ENCODE data around the gene CYP46A1.

The CYP46A1 gene

DNA sequence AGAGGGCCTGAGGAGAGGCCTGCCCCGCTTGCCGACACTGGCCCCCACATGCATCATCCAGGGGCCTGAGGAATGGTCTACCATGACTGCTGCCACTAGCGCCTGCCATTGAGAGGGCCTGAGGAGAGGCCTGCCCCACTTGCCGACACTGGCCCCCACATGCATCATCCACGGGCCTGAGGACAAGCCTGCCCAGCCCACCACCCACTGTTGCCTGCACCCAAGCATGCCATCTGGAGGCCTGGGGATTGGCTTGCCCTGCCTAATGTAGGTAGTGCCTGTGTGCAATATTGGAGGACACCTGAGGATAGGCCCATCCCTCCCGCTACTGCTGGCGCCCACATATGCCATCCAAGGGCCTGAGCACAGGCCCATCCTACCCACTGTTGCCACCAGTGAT lies 24.4 kb downstream of the CYP46A1 start:
- DNase-seq (ENCODE audit: low read depth in 2 of 2) = no peak

DNA sequence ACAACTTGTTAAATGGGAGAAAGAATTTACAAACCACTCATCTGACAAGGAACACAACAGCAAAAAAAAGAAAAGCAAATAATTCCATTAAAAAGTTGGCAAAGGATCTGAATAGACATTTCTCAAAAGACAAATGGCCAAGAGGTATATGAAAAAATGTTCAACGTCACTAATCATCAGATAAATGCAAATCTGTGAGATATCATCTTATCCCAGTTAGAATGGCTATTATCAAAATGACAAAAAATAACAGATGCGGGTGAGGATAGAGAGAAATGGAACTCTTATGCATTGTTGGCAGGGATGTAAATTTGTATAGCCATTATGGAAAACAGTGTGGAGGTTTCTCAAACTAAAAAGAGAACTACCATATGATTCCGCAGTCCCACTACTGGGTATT lies 29.9 kb downstream of the CYP46A1 start:
- DNase-seq (ENCODE audit: low read depth in 2 of 2) = no peak

DNA sequence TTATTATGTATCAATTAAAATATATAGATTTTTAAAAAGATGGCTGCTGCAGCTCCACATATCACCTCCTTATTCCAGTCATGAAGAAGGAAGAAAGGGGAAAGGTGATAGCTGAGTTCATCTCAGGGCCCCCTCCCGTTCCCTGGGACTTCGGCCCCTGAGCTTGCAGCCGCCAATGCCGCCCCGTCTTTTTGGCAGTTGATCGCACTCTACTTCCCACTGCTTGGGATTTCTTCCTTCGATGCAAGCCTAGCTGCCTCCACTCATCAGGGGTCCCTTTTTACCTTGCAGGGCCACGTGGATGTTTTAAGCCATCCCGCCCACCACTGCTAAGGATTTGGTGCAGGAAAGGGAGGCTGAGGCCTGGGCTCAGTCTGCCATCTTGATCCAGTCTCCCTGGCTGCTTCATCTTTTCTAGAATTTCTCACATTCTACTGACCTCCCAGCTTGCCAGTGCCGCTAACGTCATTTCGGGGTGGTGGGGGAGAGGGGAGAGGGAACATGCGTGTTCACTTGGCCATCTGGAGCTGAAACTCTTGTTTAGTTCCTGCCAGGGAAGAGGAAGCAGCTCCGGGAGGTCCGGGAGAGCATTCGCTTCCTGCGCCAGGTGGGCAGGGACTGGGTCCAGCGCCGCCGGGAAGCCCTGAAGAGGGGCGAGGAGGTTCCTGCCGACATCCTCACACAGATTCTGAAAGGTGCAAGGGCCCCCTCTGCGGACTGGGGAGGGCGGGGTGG lies 31.3 kb downstream of the CYP46A1 start:
- no peak for DNase-seq (ENCODE audit: low read depth in 2 of 2)

DNA sequence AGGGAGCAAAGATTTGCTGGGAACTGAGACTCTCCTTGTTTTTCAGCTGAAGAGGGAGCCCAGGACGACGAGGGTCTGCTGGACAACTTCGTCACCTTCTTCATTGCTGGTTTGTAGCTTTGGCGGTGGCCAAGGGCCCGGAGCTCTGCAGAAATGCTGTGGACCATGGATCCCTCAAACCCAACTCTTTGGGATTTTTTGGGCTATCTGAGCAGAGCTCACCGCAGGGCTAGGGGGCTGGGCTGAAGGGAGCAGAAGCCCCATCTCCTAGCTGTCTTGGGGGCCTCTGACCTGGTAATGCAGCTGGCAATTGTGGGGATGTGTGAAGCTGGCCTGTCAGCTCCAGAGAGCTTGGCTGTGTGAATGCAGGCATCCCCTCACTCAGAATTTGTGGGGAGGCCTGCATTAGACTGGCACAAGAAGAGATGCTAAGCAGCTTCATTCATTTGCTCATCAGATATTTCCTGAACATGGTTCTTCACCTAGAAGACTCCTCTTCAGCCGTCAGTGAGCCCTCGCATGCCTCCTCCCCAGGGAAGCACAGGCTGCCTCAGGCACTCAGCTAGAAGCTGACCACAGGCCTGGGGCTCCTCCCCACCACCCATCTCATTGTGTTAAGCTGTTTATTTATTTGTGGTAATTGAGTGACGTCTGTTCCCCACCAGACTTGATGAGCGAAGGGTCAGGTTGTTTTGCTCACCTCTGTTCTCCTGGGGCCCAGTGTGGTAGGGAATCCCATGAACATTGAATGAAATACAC lies 32.2 kb downstream of the CYP46A1 start:
- no peak for DNase-seq (ENCODE audit: low read depth in 2 of 2)

DNA sequence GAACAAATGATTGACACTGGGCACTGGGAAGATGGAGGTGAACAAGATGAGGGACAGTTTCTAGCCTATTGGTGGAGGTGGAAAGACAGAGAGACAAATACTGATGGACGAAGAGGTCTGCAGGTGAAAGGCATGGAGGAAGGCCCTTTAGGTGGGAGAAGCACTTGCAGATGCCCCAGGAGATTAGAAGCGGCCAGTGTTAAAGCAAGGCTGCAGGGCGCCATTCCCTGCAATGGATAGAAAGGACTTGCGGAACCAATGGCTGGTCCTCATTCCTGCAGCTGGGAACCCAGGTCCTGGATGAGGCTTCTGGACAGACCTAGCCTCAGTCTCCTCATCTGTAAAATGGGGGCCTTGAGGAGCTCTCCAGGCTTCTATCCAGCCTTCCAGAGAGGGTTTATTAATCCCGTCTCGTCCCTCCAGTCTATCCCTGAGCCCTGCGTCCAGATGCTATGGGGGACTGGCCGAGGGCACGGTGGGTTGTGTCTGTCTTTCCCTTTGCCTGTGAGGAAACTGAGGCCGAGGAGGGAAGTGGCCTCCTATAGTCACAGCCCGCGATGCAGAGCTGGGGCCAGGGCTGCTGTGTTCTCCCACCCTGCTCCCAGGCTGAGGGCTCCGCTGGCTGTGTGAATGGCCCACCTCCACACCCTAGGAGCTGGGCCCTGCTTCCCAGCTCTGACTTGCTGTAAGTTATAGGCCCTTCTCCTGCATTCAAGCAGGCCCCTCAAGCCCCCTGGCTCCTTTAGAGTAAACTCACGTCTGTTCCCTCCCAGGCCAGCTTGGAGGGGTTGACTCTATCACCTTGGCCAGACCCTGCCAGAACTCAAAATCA lies 33.0 kb downstream of the CYP46A1 start:
- DNase-seq (ENCODE audit: low read depth in 2 of 2) = no peak

DNA sequence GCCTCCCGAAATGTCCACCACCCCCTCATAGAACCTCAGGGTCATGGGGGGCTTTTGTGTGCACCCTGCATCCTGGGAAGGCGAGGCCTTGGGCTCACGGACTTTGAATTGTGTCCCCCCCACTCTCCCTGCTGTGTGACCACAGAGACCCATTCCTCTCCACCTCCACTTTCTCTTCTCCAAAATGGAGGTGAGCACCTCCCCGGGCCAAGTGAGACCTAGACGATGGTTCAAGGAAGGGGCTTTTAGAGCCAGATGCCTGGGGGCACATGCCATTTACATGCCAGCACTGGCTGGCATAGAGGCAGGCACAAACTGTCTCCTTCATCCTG lies 33.5 kb downstream of the CYP46A1 start:
- no peak for DNase-seq (ENCODE audit: low read depth in 2 of 2)

DNA sequence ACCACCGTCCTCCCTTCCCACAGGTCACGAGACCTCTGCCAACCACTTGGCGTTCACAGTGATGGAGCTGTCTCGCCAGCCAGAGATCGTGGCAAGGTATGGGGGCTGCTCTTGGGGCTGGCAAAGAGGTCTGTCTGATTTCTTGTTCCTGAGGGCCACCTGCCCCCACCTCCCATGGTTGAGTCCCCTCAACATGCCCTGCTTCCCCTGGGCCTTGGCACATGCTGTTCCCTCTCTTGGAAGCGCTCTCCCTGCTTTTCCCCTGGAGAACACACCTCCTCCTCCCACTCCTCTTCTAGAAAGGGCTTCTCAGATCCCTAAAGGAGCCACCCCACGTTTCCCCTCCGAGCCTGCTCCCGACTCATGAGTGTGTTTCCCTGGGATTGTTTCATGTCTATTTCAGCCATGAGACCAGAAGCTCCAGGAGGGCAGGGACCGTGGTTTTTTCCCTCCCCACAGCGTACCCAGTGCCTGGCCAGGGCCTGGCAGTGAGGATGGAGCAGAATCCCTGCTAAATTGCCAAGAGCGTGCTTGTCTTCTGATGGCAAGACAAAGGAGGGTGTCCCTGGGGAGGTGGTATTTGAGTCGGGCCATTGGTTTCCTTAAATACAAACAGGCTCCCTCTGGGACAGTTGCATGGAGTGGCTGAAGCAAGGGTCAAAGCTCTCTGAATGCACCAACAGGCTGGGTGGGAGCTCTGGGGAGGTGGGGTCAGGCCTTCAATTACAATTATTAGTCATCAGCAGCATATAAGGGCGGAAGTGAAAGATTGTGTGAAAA lies 34.1 kb downstream of the CYP46A1 start:
- no peak for DNase-seq (ENCODE audit: low read depth in 2 of 2)

DNA sequence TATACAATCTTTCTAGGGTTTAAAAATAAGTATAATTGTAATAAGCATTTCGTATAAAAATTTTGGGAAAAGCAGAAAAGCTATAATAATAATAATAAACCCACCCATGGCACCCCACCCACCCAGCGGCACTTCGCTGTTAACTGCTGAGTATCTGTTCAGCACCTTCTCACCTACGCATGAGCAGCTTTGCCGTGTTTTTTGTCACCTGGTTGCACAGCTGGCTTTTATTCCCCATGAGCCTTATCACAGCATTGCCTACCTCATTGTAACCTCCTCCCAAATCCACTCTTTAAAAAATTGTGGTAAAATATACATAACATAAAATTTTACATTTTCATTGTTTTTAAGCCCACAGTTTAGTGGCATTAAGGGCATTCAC lies 34.7 kb downstream of the CYP46A1 start:
- DNase-seq (ENCODE audit: low read depth in 2 of 2) = no peak

DNA sequence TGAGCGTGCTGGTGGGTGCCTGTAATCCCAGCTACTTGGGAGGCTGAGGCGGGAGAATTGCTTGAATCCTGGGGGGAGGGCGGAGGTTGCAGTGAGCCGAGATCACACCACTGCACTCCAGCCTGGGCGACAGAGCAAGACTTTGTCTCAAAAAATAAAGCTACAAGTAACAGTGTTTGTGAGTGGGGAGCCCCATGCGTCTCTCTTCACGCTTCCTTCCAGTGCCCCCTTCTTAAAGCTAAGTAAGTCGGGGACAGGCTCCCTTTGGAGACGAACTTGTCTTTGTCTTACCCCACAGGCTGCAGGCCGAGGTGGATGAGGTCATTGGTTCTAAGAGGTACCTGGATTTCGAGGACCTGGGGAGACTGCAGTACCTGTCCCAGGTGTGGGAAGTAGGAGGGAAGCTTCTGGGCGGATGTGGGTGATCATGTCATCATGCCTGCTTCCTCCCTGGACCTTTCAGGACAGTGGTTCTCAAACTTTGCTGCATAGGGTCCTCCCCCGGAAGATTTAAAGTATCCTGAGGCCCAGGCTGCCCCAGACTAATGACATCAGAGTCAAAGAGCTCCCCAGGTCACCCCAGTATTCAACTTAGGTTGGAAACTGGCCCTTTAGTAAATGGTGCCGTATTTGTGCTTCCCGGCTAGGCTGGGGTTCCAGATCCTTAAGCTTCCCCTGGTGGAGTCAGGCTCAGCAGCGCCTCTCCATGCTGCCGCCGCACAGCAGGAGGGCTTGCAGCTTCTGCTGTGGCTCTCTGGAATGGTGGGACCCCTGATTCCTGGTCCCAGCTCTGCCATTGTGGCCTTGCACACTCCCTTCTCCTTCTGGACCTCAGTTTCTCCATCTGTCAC lies 37.1 kb downstream of the CYP46A1 start:
- no peak for DNase-seq (ENCODE audit: low read depth in 2 of 2)

DNA sequence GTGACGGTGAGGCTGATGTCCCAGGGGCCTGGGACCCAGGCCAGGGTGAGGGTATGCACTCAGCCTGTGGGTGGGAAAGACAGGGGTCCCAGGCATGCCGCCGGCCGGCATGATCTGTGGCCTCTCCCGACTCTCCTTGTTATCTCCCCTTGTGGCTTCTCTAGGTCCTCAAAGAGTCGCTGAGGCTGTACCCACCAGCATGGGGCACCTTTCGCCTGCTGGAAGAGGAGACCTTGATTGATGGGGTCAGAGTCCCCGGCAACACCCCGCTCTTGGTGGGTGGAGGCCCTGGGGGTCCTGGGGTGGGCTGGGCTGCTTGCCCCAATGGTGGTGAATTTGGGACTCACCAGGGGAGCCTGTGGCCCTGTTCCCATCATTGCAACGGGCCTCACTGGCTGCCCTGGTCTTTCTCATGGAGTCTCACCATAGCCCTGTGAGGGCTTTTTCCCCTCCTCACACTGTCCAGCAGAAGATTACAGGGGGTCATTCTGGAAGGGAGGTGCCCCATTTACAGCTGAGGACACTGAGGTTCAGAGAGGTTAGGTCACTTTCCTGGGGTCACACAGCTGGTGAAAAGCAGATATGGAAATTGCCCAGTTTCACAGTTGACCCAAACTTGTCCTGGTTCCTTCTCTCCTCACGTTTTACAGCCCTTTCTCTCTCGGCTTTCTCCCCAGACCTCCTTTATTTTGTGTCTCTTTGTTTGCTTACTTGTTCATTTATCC lies 37.9 kb downstream of the CYP46A1 start:
- DNase-seq (ENCODE audit: low read depth in 2 of 2) = no peak

DNA sequence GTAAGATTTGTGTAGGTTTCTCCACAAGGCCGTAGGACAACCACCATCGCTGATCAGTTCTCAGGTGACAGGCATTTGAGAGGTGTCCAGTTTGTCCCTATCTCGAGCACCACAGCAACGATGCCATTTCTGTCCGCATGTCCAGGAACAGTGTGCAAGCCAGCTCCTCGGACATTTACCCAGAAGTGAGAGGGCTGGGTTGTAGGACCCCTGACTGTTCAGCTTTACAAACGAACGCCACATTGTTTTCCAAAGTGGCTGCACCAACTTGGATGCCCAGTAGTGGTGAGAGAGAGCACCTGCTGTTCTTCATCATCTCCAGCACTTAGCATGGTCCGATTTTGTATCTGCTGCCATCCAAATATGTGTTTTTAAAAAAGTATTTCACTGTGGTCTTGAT lies 38.6 kb downstream of the CYP46A1 start:
- DNase-seq (ENCODE audit: low read depth in 2 of 2) = no peak

DNA sequence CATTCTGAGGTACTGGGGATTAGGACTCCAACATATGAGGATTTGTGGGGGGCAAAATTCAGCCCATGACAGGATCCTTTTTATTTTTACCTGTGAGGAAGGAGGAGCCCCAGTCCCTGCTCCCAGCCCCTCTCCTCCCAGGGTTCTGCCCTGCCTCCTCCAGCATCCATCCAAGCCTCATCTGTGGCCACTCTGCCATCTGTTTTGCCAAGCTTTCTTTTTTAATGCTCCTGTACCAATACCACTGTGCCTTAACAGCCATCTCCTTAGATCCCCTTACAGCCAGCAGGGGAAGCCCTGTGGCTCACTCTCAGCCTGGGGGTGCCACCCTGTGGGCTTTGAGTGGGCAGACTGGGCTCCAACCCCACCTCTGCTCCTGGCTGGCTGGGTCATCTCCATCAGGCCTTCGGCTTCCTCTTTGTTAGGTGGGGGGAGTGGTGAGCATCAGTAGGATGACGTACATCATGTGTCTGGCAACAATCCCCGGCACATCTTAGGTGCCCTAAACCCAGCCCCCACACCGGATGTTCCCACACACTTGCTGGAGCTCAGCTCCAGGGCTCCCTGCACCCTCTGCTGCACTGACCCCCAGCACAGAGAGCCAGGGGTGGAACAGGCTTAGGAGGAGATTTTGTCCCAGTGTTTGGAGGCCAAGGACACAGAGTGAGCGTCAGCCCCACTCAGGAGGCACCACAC lies 40.2 kb downstream of the CYP46A1 start:
- DNase-seq (ENCODE audit: low read depth in 2 of 2) = no peak

DNA sequence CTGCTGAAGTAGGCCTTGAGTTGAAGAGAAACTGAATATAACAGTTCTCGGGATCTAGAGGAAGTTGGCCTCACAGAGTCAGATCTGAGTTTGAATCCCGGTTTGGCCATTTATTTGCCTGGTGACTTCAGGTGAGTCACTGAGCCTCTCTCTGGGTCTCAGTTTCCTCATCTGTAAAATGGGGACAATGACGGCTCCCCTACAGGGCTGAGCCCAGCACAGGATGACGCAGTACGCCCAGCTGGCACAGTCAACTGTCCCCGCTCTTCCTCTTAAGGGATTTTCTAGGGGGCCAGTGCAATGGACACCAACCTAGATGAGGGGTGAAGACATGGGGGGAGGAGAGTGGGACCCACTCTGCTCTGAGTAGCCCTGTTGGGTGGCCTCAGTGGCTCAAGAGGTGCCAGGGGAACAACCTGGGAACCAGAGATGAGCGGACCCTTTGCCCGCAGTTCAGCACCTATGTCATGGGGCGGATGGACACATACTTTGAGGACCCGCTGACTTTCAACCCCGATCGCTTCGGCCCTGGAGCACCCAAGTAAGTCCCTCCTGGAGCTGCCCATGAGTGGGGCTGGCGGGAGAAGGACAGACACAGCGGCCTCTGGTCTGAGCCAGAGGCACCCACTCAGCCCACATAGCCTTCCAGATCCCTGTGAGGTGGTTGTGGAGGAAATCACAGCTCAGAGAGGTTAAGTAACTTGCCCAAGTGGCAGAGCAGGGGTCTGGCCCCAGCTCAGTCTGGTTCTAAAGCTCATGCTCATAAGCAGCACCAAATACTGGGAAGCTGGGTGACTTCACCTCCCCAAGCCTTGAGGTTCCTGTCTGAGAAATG lies 41.1 kb downstream of the CYP46A1 start:
- DNase-seq (ENCODE audit: low read depth in 2 of 2) = no peak

DNA sequence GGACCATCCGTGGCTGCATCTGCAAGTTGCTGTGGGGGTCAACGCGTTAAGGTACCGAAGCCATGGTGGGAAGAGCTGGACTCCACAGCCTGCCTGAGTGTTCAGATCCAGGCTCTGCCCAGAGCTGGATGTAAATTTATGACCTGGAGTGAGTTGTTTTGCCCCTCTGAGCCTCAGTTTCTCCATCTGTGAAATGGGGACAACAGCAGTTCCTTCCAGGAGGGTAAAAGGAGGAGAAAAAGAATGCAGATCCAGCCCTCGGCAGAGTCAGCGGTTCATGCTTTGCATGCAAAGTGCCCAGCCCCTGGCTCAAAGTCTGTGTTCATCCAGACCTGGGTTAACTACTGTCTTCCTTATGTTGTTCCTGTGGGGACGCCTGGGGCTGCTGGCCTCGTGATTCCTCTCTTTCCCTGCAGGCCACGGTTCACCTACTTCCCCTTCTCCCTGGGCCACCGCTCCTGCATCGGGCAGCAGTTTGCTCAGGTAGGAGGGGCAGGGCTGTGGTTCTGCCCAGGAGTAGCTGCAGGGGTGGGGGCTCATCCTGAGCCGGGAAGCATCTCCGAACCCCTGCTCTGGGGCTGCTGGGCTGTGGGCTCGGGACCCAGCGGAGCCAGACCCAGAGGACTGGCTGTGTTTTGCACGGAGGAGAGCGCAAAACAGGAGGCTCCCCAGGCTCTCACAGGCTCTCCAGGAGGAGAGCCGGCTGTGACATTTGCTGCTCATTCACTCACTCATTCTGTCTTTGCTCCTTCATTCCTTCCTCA lies 41.9 kb downstream of the CYP46A1 start:
- no peak for DNase-seq (ENCODE audit: low read depth in 2 of 2)

DNA sequence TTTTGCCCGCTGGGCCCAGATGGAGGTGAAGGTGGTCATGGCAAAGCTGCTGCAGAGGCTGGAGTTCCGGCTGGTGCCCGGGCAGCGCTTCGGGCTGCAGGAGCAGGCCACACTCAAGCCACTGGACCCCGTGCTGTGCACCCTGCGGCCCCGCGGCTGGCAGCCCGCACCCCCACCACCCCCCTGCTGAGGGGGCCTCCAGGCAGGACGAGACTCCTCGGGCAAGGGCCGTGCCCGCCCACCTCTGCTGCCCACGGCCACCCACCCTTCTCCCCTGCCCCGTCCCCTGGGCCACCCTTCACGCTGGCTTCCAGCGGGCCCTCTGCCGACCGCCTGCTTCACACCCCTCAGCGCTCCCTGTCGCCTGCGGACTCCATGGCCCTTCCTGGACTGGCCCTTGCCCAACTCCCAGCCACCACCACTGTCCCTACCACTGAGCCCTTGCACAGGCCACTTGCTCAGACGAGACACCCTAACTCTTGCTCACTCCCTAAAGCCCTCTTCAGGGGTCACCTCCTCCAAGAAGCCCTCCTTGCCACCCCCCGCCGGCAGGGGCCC lies 42.5 kb downstream of the CYP46A1 start:
- DNase-seq (ENCODE audit: low read depth in 2 of 2) = no peak

DNA sequence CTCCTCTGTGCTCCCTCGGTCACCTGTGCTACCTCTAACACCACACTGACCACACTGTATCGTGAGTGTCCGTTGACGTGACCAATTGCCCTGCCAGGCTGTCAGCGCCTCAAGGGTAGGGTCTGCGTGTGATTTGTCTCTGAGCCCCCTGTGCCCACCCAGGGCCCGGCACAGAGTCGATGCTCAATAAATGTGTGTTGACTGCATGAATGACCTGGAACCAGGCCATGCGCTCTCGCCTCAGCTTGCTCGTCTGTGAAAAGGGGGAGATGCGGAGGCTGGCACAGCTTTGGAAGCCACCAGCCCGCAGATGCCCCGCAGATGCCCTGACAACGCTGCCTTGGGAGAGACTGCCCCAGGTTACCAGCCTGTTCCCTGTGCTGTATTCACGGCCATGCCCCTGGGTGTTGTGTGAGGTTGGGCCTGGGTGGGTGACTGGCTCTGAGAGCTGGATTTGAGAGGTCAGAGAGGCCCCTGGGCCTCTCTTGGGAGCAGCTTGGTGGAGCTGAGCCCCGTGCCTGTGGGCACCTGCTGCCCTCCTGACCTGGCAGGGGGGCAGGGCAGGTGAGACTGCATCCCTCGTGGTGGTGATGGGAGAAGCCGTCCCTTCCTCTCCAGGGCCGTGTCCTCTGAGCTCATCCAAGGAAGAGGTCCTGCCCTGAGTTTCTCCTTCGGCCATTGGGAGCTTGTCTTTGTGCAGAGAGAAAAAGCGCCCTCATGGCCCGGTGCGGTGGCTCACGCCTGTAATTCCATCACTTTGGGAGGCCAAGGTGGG lies 43.2 kb downstream of the CYP46A1 start:
- no peak for DNase-seq (ENCODE audit: low read depth in 2 of 2)

All from stimulated activated CD8-positive, alpha-beta memory T cell treated with anti-CD3 and anti-CD28 coated beads, Interleukin-7, amount 100 ng/mL, for 1 hour (primary cell).